ENCODE data around the gene VPS35L.
A peak's percentile ranks its signal among the peaks of the same experiment; 100 is the strongest.

Gene VPS35L

DNA sequence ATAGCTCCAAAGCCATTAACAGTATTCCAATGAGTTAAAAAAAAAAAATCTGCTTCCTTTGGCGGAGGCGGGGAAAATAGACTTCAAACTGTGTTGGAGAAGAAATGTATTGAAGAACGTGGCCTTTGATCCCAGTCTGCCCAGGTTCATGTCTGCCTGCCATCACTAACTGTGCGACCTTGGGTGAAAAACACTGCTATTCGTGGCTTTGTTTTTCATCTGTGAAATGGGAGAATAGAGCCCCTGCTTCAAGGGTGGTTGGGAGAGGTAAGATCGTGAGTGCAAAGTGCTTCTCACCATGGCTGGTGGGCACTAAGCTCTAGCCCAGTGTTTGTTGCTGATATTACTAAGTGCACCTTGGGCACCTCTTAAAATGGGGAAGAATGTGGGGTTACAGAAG is 69.5 kb downstream of the VPS35L start:
- Histone ChIP-seq H3K9me3 (ENCODE audit: insufficient read depth, low read depth, low read length) (no peaks in the 10 kb centered on the region), H2AFZ (ENCODE audit: insufficient read depth, low read length, poor library complexity) (no peak overlapping the region), H3K79me2 (ENCODE audit: control insufficient read depth, insufficient read depth, low read length, poor library complexity) (no peaks in the 10 kb centered on the region), H3K4me3 (ENCODE audit: low read depth, low read length) (no peak overlapping the region), H3K4ac (ENCODE audit: low read depth, low read length) (no peak overlapping the region), H3K14ac (ENCODE audit: low read length) (no peak overlapping the region), H3K79me1 (ENCODE audit: low read length) (no peaks in the 10 kb centered on the region), H2AK5ac (ENCODE audit: low read length) (no peak overlapping the region), H3K27ac (ENCODE audit: low read depth, low read length) (no peak overlapping the region), H3K23ac (ENCODE audit: low read length) (peak overlapping the region; percentile 7), H2BK5ac (ENCODE audit: low read depth, low read length, poor library complexity) (no peak overlapping the region), H3K27me3 (ENCODE audit: insufficient read depth, low read length) (no peaks in the 10 kb centered on the region), H2BK120ac (ENCODE audit: insufficient read depth, low read length, poor library complexity) (no peak overlapping the region), H2BK12ac (ENCODE audit: low read length) (no peak overlapping the region), H3K18ac (ENCODE audit: low read length) (no peak overlapping the region), H4K91ac (ENCODE audit: low read depth, low read length) (no peak overlapping the region), H3K4me2 (ENCODE audit: low read length) (no peak overlapping the region), H3K36me3 (ENCODE audit: control insufficient read depth in 1 of 2, insufficient read depth in 2 of 2, low read length in 2 of 2) (peaks cover 6% of the 10 kb centered on the region in 2 experiments), H3K4me1 (ENCODE audit: control insufficient read depth in 1 of 2, insufficient read depth in 2 of 2, low read length in 2 of 2) (no peaks in the 10 kb centered on the region), H4K12ac (ENCODE audit: low read depth, low read length) (no peak overlapping the region), H4K8ac (ENCODE audit: low read depth, low read length) (no peak overlapping the region), H3K9ac (ENCODE audit: low read length) (no peak overlapping the region)
- WGBS (ENCODE audit: extremely low coverage, insufficient coverage, insufficient read length) = no CpG with 5 or more reads among the region's 6 CpGs
- DNase-seq = no peak

DNA sequence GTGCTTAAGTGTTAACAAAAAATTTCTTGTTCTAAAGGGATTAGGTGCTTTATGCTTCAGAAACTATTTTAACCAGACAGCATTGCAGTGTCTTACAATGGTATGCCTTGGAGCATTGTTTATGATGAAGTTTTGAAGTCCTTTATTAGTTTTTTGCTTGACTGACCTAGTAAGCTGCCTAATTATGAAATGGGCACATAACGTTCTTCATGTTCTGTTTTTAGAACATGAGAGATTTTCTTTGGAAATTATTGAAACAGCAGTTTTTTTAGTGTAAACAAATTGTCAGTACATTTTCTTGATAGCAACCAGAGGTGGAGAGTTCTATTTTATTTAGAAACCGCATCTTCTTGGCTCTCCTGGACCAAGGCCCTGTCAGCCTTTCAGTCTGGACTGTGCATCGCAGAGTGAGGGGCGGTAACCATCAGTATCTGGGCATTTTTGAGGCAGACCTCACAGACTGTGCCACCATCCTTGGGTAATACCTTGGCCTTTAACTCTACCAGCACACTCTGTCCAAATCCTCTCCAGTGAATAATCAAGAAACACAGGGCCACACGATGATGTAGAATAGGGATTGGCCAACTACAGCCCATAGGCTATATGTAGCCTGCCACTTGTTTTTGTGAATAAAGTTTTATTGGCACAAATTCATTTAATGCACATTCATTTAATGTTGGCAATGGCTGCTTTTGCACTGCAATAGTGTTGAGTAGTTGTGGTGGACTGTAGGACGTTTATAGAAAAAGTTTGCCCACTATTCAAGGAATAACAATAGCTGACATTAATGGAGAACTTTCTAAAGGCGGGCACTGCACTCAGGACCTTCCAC is 81.1 kb downstream of the VPS35L start:
- Histone ChIP-seq H2BK5ac (ENCODE audit: low read depth, low read length, poor library complexity) (peak overlapping the region; percentile 49), H4K91ac (ENCODE audit: low read depth, low read length) (peak overlapping the region; percentile 60), H2BK120ac (ENCODE audit: insufficient read depth, low read length, poor library complexity) (peak overlapping the region; percentile 65), H3K79me1 (ENCODE audit: low read length) (peaks cover 13% of the 10 kb centered on the region), H3K9ac (ENCODE audit: low read length) (no peak overlapping the region), H3K4me1 (ENCODE audit: control insufficient read depth in 1 of 2, insufficient read depth in 2 of 2, low read length in 2 of 2) (peaks cover 3% of the 10 kb centered on the region in 2 experiments), H3K23ac (ENCODE audit: low read length) (no peak overlapping the region), H2AK5ac (ENCODE audit: low read length) (no peak overlapping the region), H3K9me3 (ENCODE audit: insufficient read depth, low read depth, low read length) (no peaks in the 10 kb centered on the region), H3K36me3 (ENCODE audit: control insufficient read depth in 1 of 2, insufficient read depth in 2 of 2, low read length in 2 of 2) (peaks cover 4 to 8% of the 10 kb centered on the region in 2 experiments), H3K14ac (ENCODE audit: low read length) (no peak overlapping the region), H2AFZ (ENCODE audit: insufficient read depth, low read length, poor library complexity) (no peak overlapping the region), H3K27me3 (ENCODE audit: insufficient read depth, low read length) (no peaks in the 10 kb centered on the region), H3K79me2 (ENCODE audit: control insufficient read depth, insufficient read depth, low read length, poor library complexity) (no peaks in the 10 kb centered on the region), H4K8ac (ENCODE audit: low read depth, low read length) (peak overlapping the region; percentile 5), H3K4me2 (ENCODE audit: low read length) (no peak overlapping the region), H3K4me3 (ENCODE audit: low read depth, low read length) (no peak overlapping the region), H2BK12ac (ENCODE audit: low read length) (peak overlapping the region; percentile 48), H3K27ac (ENCODE audit: low read depth, low read length) (peak overlapping the region; percentile 66), H3K4ac (ENCODE audit: low read depth, low read length) (no peak overlapping the region), H3K18ac (ENCODE audit: low read length) (no peak overlapping the region), H4K12ac (ENCODE audit: low read depth, low read length) (no peak overlapping the region)
- no peak for DNase-seq
- whole genome bisulfite sequencing (ENCODE audit: extremely low coverage, insufficient coverage, insufficient read length) = no CpG with 5 or more reads among the region's 7 CpGs

DNA sequence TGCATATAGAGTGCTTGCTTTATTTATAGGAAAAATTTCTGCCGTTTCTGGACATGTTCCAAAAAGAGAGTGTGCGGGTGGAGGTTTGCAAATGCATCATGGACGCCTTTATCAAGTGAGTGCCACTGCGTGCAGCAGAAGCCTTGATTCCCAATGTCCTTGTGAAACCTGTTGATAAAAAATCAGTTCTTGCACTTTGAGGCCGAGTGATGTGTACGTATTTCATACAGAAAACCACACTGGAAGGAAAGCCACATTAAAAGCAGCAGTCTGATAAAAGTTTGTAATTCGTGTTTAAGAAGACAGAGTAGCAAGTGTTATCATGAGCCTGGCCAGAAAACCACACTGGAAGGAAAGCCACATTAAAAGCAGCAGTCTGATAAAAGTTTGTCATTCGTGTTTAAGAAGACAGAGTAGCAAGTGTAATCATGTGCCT is 84.5 kb downstream of the VPS35L start:
- Histone ChIP-seq H3K36me3 (ENCODE audit: control insufficient read depth in 1 of 2, insufficient read depth in 2 of 2, low read length in 2 of 2) (peaks cover 2 to 4% of the 10 kb centered on the region in 2 experiments), H3K14ac (ENCODE audit: low read length) (no peak overlapping the region), H3K4me3 (ENCODE audit: low read depth, low read length) (no peak overlapping the region), H4K8ac (ENCODE audit: low read depth, low read length) (no peak overlapping the region), H3K23ac (ENCODE audit: low read length) (no peak overlapping the region), H3K4me1 (ENCODE audit: control insufficient read depth in 1 of 2, insufficient read depth in 2 of 2, low read length in 2 of 2) (peaks cover 3% of the 10 kb centered on the region in 2 experiments), H2BK12ac (ENCODE audit: low read length) (peak overlapping the region; percentile 44), H3K9me3 (ENCODE audit: insufficient read depth, low read depth, low read length) (no peaks in the 10 kb centered on the region), H3K4me2 (ENCODE audit: low read length) (no peak overlapping the region), H2AFZ (ENCODE audit: insufficient read depth, low read length, poor library complexity) (no peak overlapping the region), H2BK5ac (ENCODE audit: low read depth, low read length, poor library complexity) (no peak overlapping the region), H3K79me1 (ENCODE audit: low read length) (peaks cover 16% of the 10 kb centered on the region), H2AK5ac (ENCODE audit: low read length) (no peak overlapping the region), H2BK120ac (ENCODE audit: insufficient read depth, low read length, poor library complexity) (peak overlapping the region; percentile 62), H4K12ac (ENCODE audit: low read depth, low read length) (no peak overlapping the region), H4K91ac (ENCODE audit: low read depth, low read length) (no peak overlapping the region), H3K4ac (ENCODE audit: low read depth, low read length) (no peak overlapping the region), H3K18ac (ENCODE audit: low read length) (no peak overlapping the region), H3K9ac (ENCODE audit: low read length) (no peak overlapping the region), H3K27ac (ENCODE audit: low read depth, low read length) (no peak overlapping the region), H3K79me2 (ENCODE audit: control insufficient read depth, insufficient read depth, low read length, poor library complexity) (no peaks in the 10 kb centered on the region), H3K27me3 (ENCODE audit: insufficient read depth, low read length) (no peaks in the 10 kb centered on the region)
- DNase-seq = no peak
- WGBS (ENCODE audit: extremely low coverage, insufficient coverage, insufficient read length) = no CpG with 5 or more reads among the region's 8 CpGs

DNA sequence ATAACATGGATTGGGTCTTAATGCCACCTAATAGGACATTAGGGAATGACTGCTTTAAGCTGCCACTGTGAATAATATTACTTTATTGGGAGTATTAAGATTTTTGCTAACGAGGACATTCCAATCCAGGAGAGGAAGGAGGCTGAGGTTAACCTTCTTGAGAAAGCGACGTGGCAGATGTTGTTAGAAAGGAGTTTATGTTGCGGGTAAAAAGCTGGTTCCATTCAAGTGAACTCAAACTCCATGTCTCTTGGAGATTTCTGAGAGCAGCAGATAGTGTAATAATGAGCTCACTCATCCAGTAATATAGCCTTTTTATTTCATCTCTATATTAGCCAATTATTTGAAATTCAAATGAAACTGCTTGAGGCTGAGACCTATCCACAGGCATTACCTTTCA is 87.0 kb downstream of the VPS35L start:
- no peak overlapping the region for H3K4me2 ChIP-seq (ENCODE audit: low read length)
- H3K27ac ChIP-seq (ENCODE audit: low read depth, low read length) = no peak overlapping the region
- H3K23ac ChIP-seq (ENCODE audit: low read length) = no peak overlapping the region
- H3K36me3 ChIP-seq (ENCODE audit: control insufficient read depth in 1 of 2, insufficient read depth in 2 of 2, low read length in 2 of 2) = peaks cover 4 to 5% of the 10 kb centered on the region in 2 experiments
- no peak overlapping the region for H2BK12ac ChIP-seq (ENCODE audit: low read length)
- H3K18ac ChIP-seq (ENCODE audit: low read length) = no peak overlapping the region
- H2BK5ac ChIP-seq (ENCODE audit: low read depth, low read length, poor library complexity) = no peak overlapping the region
- no peaks in the 10 kb centered on the region for H3K27me3 ChIP-seq (ENCODE audit: insufficient read depth, low read length)
- no peak overlapping the region for H3K4me3 ChIP-seq (ENCODE audit: low read depth, low read length)
- DNase-seq = no peak
- H3K4me1 ChIP-seq (ENCODE audit: control insufficient read depth in 1 of 2, insufficient read depth in 2 of 2, low read length in 2 of 2) = peaks cover 7% of the 10 kb centered on the region in 2 experiments
- no CpG with 5 or more reads among the region's 4 CpGs for WGBS (ENCODE audit: extremely low coverage, insufficient coverage, insufficient read length)
- H4K8ac ChIP-seq (ENCODE audit: low read depth, low read length) = no peak overlapping the region
- no peak overlapping the region for H2AK5ac ChIP-seq (ENCODE audit: low read length)
- H4K91ac ChIP-seq (ENCODE audit: low read depth, low read length) = no peak overlapping the region
- no peak overlapping the region for H3K4ac ChIP-seq (ENCODE audit: low read depth, low read length)
- H3K79me2 ChIP-seq (ENCODE audit: control insufficient read depth, insufficient read depth, low read length, poor library complexity) = no peaks in the 10 kb centered on the region
- H3K9me3 ChIP-seq (ENCODE audit: insufficient read depth, low read depth, low read length) = no peaks in the 10 kb centered on the region
- peaks cover 16% of the 10 kb centered on the region for H3K79me1 ChIP-seq (ENCODE audit: low read length)
- no peak overlapping the region for H4K12ac ChIP-seq (ENCODE audit: low read depth, low read length)
- no peak overlapping the region for H3K14ac ChIP-seq (ENCODE audit: low read length)
- H2BK120ac ChIP-seq (ENCODE audit: insufficient read depth, low read length, poor library complexity) = no peak overlapping the region
- H3K9ac ChIP-seq (ENCODE audit: low read length) = no peak overlapping the region
- no peak overlapping the region for H2AFZ ChIP-seq (ENCODE audit: insufficient read depth, low read length, poor library complexity)
